H1 (cell line): ENCODE results near the gene SRSF6. TPM values are rescaled to one million over a fixed set of nuclear protein-coding genes. Genes with fewer than 3 reads are reported as not detected.
"Not testable (repeated sequence)": the region's sequence is repeated elsewhere in the genome, so short reads cannot be mapped to it uniquely, and the experiment has no call there.

ENCODE experiments used
- CTCF ChIA-PET: fragments of 300-600 bp; sonication (Branson Sonifier 250); formaldehyde crosslinking; loops from one replicate; lab custom pipeline; 2021; ENCODE audit not compliant: partially characterized antibody; lab: Charles Lee
- POLR2A ChIA-PET: fragments of 300-600 bp; sonication (Branson Sonifier 250); formaldehyde crosslinking; loops from one replicate; lab custom pipeline; 2021; ENCODE audit warnings: inconsistent platforms; ENCODE audit not compliant: partially characterized antibody; lab: Charles Lee
- DNase-seq, 2 experiments: peaks; one replicate each; pipeline versions ENCODE4 v3.0.0 to v3.0.0-alpha.2; 2010 to 2022; ENCODE audit warnings: low spot score in 2 of 2, low read depth in 1 of 2, mixed read lengths in 1 of 2
- FAIRE-seq: peaks from 2 replicates; lab custom pipeline; 2011; peaks lifted over from hg19 to GRCh38; lab: Jason Lieb, UNC
- H2AFZ ChIP-seq: 2 replicates; pipeline ENCODE4 v1.8.1; 2012; ENCODE audit warnings: low read length, inconsistent platforms
- H2AK5ac ChIP-seq: 2 replicates; pipeline ENCODE4 v1.6.1; 2013; ENCODE audit warnings: low read depth, low read length
- H2BK120ac ChIP-seq: replicated peaks from 2 replicates; pipeline ENCODE3; 2013; ENCODE audit warnings: low read depth, low read length, inconsistent platforms
- H2BK12ac ChIP-seq: 2 replicates; pipeline ENCODE4 v1.6.1; 2013; ENCODE audit warnings: low read depth, low read length
- H2BK15ac ChIP-seq: 2 replicates; pipeline ENCODE4 v1.6.1; 2013; ENCODE audit warnings: low read length
- H2BK20ac ChIP-seq: 2 replicates; pipeline ENCODE4 v1.6.1; 2013; ENCODE audit warnings: low read length
- H2BK5ac ChIP-seq: 2 replicates; pipeline ENCODE4 v1.6.1; 2013; ENCODE audit warnings: low read depth, low read length
- H3K14ac ChIP-seq: 2 replicates; pipeline ENCODE4 v1.6.1; 2013; ENCODE audit warnings: inconsistent platforms; ENCODE audit not compliant: insufficient read length
- H3K18ac ChIP-seq: 2 replicates; pipeline ENCODE4 v1.6.1; 2013; ENCODE audit warnings: low read length; ENCODE audit errors: extremely low read depth
- H3K23ac ChIP-seq: 2 replicates; pipeline ENCODE4 v1.6.1; 2013; ENCODE audit warnings: inconsistent platforms; ENCODE audit not compliant: insufficient read length
- H3K23me2 ChIP-seq: 2 replicates; pipeline ENCODE4 v1.6.1; 2013; ENCODE audit warnings: low read depth, low read length
- H3K27ac ChIP-seq: 2 replicates; pipeline ENCODE4 v1.6.1; 2011; ENCODE audit warnings: low read depth, low read length, inconsistent platforms
- H3K27me3 ChIP-seq, 4 experiments: replicated peaks in 1 of 4; 1 replicate in 1 of 4; 2 replicates in 3 of 4; pipeline versions ENCODE4 v1.6.1 to v1.8.1; 2011 to 2013; ENCODE audit warnings: low read length in 3 of 4, mild to moderate bottlenecking in 3 of 4, inconsistent platforms in 2 of 4, mixed read lengths in 2 of 4, moderate library complexity in 1 of 4; ENCODE audit not compliant: control insufficient read depth in 3 of 4, insufficient read depth in 3 of 4; ENCODE audit errors: extremely low read depth in 1 of 4
- H3K36me3 ChIP-seq, 4 experiments: 2 replicates each; pipeline versions ENCODE4 v1.6.1 to v1.8.1; 2011 to 2013; ENCODE audit warnings: mild to moderate bottlenecking in 4 of 4, low read length in 3 of 4, moderate library complexity in 2 of 4, control low read depth in 1 of 4, inconsistent platforms in 1 of 4; ENCODE audit not compliant: insufficient read depth in 4 of 4, control insufficient read depth in 2 of 4
- H3K4ac ChIP-seq: replicated peaks from 2 replicates; pipeline ENCODE3; 2013; ENCODE audit warnings: low read length, low read depth, mixed read lengths, inconsistent platforms; ENCODE audit not compliant: insufficient read length
- H3K4me1 ChIP-seq, 4 experiments: replicated peaks in 1 of 4; 1 replicate in 1 of 4; 2 replicates in 3 of 4; pipeline versions ENCODE4 v1.6.1 to v1.8.1; 2011 to 2013; ENCODE audit warnings: low read length in 3 of 4, inconsistent platforms in 2 of 4, mixed read lengths in 1 of 4; ENCODE audit not compliant: insufficient read depth in 4 of 4, control insufficient read depth in 3 of 4
- H3K4me2 ChIP-seq, 2 experiments: 2 replicates each; pipeline versions ENCODE4 v1.6.1 to v1.8.1; 2011 to 2013; ENCODE audit warnings: low read depth in 2 of 2, low read length in 2 of 2, control low read depth in 1 of 2, inconsistent platforms in 1 of 2, mild to moderate bottlenecking in 1 of 2; ENCODE audit not compliant: insufficient read depth in 1 of 2
- H3K4me3 ChIP-seq, 4 experiments: fragments of 200-600, 300-600 bp in 1 of 4; sonication (generic), shearing (Covaris generic), sonication (Bioruptor Twin) in 1 of 4; 2 replicates each; pipeline versions ENCODE4 v1.5.1 to v1.8.1; 2011 to 2016; ENCODE audit warnings: low read length in 4 of 4, low read depth in 3 of 4, control low read depth in 2 of 4, inconsistent platforms in 2 of 4, mild to moderate bottlenecking in 2 of 4, mixed read lengths in 1 of 4, moderate library complexity in 1 of 4; ENCODE audit not compliant: insufficient read depth in 2 of 4; ENCODE audit errors: extremely low read depth in 1 of 4
- H3K56ac ChIP-seq: replicated peaks from 2 replicates; pipeline ENCODE3; 2013; ENCODE audit warnings: low read depth, mild to moderate bottlenecking, mixed read lengths, low read length, inconsistent platforms; ENCODE audit not compliant: insufficient read length
- H3K79me1 ChIP-seq: 2 replicates; pipeline ENCODE4 v1.6.1; 2013; ENCODE audit warnings: low read depth, low read length, control low read depth
- H3K79me2 ChIP-seq, 2 experiments: 2 replicates each; pipeline versions ENCODE4 v1.6.1 to v1.8.1; 2012 to 2013; ENCODE audit warnings: low read length in 2 of 2, mild to moderate bottlenecking in 2 of 2, inconsistent platforms in 1 of 2; ENCODE audit not compliant: insufficient read depth in 2 of 2, control insufficient read depth in 1 of 2
- H3K9ac ChIP-seq, 4 experiments: replicated peaks in 1 of 4; 1 replicate in 1 of 4; 2 replicates in 3 of 4; pipeline versions ENCODE4 v1.6.1 to v1.8.1; 2011 to 2013; ENCODE audit warnings: low read depth in 3 of 4, low read length in 3 of 4, control low read depth in 2 of 4, mild to moderate bottlenecking in 2 of 4, moderate library complexity in 2 of 4, inconsistent platforms in 1 of 4; ENCODE audit errors: extremely low read depth in 1 of 4
- H3K9me3 ChIP-seq, 2 experiments: 2 replicates each; pipeline versions ENCODE4 v1.6.1 to v1.8.1; 2012 to 2013; ENCODE audit warnings: mild to moderate bottlenecking in 2 of 2, moderate library complexity in 2 of 2, control low read depth in 1 of 2, inconsistent platforms in 1 of 2, low read depth in 1 of 2, low read length in 1 of 2, mixed read lengths in 1 of 2; ENCODE audit not compliant: insufficient read depth in 2 of 2
- H4K20me1 ChIP-seq, 2 experiments: replicated peaks in 1 of 2; 2 replicates each; pipeline versions ENCODE3 to v1.8.1; 2011 to 2013; ENCODE audit warnings: inconsistent platforms in 2 of 2, low read length in 2 of 2, mild to moderate bottlenecking in 1 of 2; ENCODE audit not compliant: insufficient read depth in 2 of 2, control insufficient read depth in 1 of 2
- H4K5ac ChIP-seq: 2 replicates; pipeline ENCODE4 v1.6.1; 2013; ENCODE audit warnings: low read length, low read depth, mixed read lengths, inconsistent platforms; ENCODE audit not compliant: insufficient read length
- H4K8ac ChIP-seq: 2 replicates; pipeline ENCODE4 v1.8.0; 2013; ENCODE audit warnings: mild to moderate bottlenecking, moderate library complexity, low read length, inconsistent platforms; ENCODE audit not compliant: insufficient read depth; ENCODE audit errors: extremely low read depth
- H4K91ac ChIP-seq: replicated peaks from 2 replicates; pipeline ENCODE3; 2013; ENCODE audit warnings: low read length, mixed read lengths, inconsistent platforms; ENCODE audit not compliant: insufficient read length
- WGBS, 2 experiments: shearing (Covaris generic) in 1 of 2; methylation state at CpG; one replicate each; pipeline versions ENCODE4 v1.1.6 to v1.1.7; 2013 to 2015; ENCODE audit warnings: low lambda C conversion rate in 2 of 2, mixed read lengths in 2 of 2, inconsistent platforms in 1 of 2, low coverage in 1 of 2, missing lambda C conversion rate in 1 of 2; ENCODE audit not compliant: insufficient replicate concordance in 2 of 2, insufficient coverage in 1 of 2, insufficient read length in 1 of 2; ENCODE audit errors: extremely low coverage in 1 of 2, missing lambda C conversion rate in 1 of 2; 5-methylcytosine and 5-hydroxymethylcytosine counted together
- polyA plus RNA-seq, 7 experiments: library from polyadenylated mRNA; depleted of rRNA in 3 of 7; stranded (reverse) in 5 of 7; unstranded in 2 of 7; fragments of >200 nt in 5 of 7; fragments of 200-250 nt in 2 of 7; gene quantifications; 1 replicate in 5 of 7; 2 replicates in 1 of 7; 4 replicates in 1 of 7; pipeline versions ENCODE4 v1.2.1 to v1.2.3, GENCODE V29; 2011 to 2013; ENCODE audit warnings: missing spikeins in 2 of 7, mixed read lengths in 2 of 7
- total RNA-seq: library from RNA; stranded (reverse); fragmentation: NEBNext Ultra II Directional; extraction: Animal tissue kit (Norgen Biotek cat#: 25700); gene quantifications from 2 replicates; pipeline ENCODE4 v1.2.1, GENCODE V29; 2021

Gene SRSF6
- total and polyA plus RNA-seq, 2 of the 8 experiments (the other 6 are each of a cell fraction or from before 2014, with no cell fraction given): 48.0 to 171 TPM

- not testable (repeated sequence) for H3K4ac ChIP-seq, H2BK15ac ChIP-seq, H2AK5ac ChIP-seq, H3K14ac ChIP-seq, H4K20me1 ChIP-seq, H3K27me3 ChIP-seq, H3K27ac ChIP-seq, H3K23me2 ChIP-seq, H3K4me1 ChIP-seq, DNase-seq, H3K18ac ChIP-seq, H2BK120ac ChIP-seq, H3K79me2 ChIP-seq, H3K56ac ChIP-seq, H3K9me3 ChIP-seq, H4K8ac ChIP-seq, H2BK12ac ChIP-seq, H2BK5ac ChIP-seq, H3K79me1 ChIP-seq, H3K4me3 ChIP-seq, H3K36me3 ChIP-seq, FAIRE-seq, H3K4me2 ChIP-seq, H4K5ac ChIP-seq, H3K23ac ChIP-seq, H2BK20ac ChIP-seq, H3K9ac ChIP-seq, H4K91ac ChIP-seq
- ChIA-PET CTCF (interaction anchor here (0.6 to 1.9 kb wide), 18 partner anchors 9 to 1251 kb away, joined by 3 to 15 read pairs (median 4); partner anchors contain the start of genes IFT52 and SRSF6), POLR2A (interaction anchor here (1.0 to 3.2 kb wide), 5 partner anchors 9 to 58 kb away, joined by 6 to 50 read pairs (median 15); partner anchors contain the start of genes L3MBTL1 and SRSF6)
- peak overlapping the region; percentile 67; the same call in 1 of the 2 replicates for H2AFZ ChIP-seq
- 77 to 80% methylated on average over 1 to 3 of the region's 4 CpGs for WGBS, 2 experiments
Measured at GRCh38 chr20:43448431-43448747, 9.3 kb upstream of the SRSF6 start.
